Astrocyte (in vitro differentiated cells and primary cell): ENCODE results near the gene RCOR1. TPM values are rescaled to one million over a fixed set of nuclear protein-coding genes. Genes with fewer than 3 reads are reported as not detected.

Experiments
- DNase-seq: peaks from one replicate; pipeline ENCODE4 v3.0.0-alpha.2; 2010; ENCODE audit warnings: low read depth
- FAIRE-seq: peaks from 2 replicates; lab custom pipeline; 2011; peaks lifted over from hg19 to GRCh38; lab: Jason Lieb, UNC
- H2AFZ ChIP-seq: 2 replicates; pipeline ENCODE4 v1.6.0; 2012; ENCODE audit warnings: low read depth, low read length, inconsistent platforms
- H3K27ac ChIP-seq: 2 replicates; pipeline ENCODE4 v1.5.1; 2011; ENCODE audit warnings: low read depth, low read length, inconsistent platforms
- H3K27me3 ChIP-seq: 2 replicates; pipeline ENCODE4 v1.6.0; 2011; ENCODE audit warnings: low read length, inconsistent platforms; ENCODE audit not compliant: insufficient read depth
- H3K36me3 ChIP-seq: 2 replicates; pipeline ENCODE4 v1.5.1; 2011; ENCODE audit warnings: low read length, inconsistent platforms; ENCODE audit not compliant: insufficient read depth
- H3K4me1 ChIP-seq: 2 replicates; pipeline ENCODE4 v1.5.1; 2011; ENCODE audit warnings: low read length, inconsistent platforms; ENCODE audit not compliant: insufficient read depth
- H3K4me2 ChIP-seq: 2 replicates; pipeline ENCODE4 v1.6.0; 2012; ENCODE audit warnings: low read length, inconsistent platforms
- H3K4me3 ChIP-seq: 2 replicates; pipeline ENCODE4 v1.5.1; 2011; ENCODE audit warnings: low read depth, mild to moderate bottlenecking, low read length, inconsistent platforms; ENCODE audit not compliant: insufficient read depth
- H3K79me2 ChIP-seq: 2 replicates; pipeline ENCODE4 v1.6.0; 2012; ENCODE audit warnings: mild to moderate bottlenecking, low read length, inconsistent platforms; ENCODE audit not compliant: insufficient read depth
- H3K9ac ChIP-seq: 2 replicates; pipeline ENCODE4 v1.6.0; 2012; ENCODE audit warnings: mild to moderate bottlenecking, low read length, inconsistent platforms
- H3K9me3 ChIP-seq: 2 replicates; pipeline ENCODE4 v1.5.1; 2012; ENCODE audit warnings: low read depth, mild to moderate bottlenecking, low read length, inconsistent platforms; ENCODE audit not compliant: insufficient read depth
- H4K20me1 ChIP-seq: 2 replicates; pipeline ENCODE4 v1.6.0; 2012; ENCODE audit warnings: low read length, inconsistent platforms; ENCODE audit not compliant: insufficient read depth
- H3K27ac Mint-ChIP-seq: one replicate; pipeline ENCODE4 v1.8.0; 2021; ENCODE audit warnings: mild to moderate bottlenecking, mixed read lengths; ENCODE audit not compliant: unreplicated experiment
- H3K27me3 Mint-ChIP-seq: one replicate; pipeline ENCODE4 v1.8.0; 2021; ENCODE audit warnings: low read depth, mixed read lengths; ENCODE audit not compliant: unreplicated experiment
- H3K36me3 Mint-ChIP-seq: one replicate; pipeline ENCODE4 v1.8.0; 2021; ENCODE audit warnings: low read depth, mixed read lengths; ENCODE audit not compliant: unreplicated experiment
- H3K4me1 Mint-ChIP-seq: one replicate; pipeline ENCODE4 v1.8.0; 2021; ENCODE audit warnings: low read depth, mixed read lengths; ENCODE audit not compliant: unreplicated experiment
- H3K4me3 Mint-ChIP-seq: one replicate; pipeline ENCODE4 v1.8.0; 2021; ENCODE audit warnings: mild to moderate bottlenecking, moderate library complexity, mixed read lengths; ENCODE audit not compliant: unreplicated experiment
- H3K9me3 Mint-ChIP-seq: one replicate; pipeline ENCODE4 v1.8.0; 2021; ENCODE audit warnings: mild to moderate bottlenecking, mixed read lengths; ENCODE audit not compliant: unreplicated experiment
- EZH2 ChIP-seq: IDR thresholded peaks from 2 replicates; pipeline ENCODE4 v1.6.1; 2012; ENCODE audit warnings: mild to moderate bottlenecking, low read length, inconsistent platforms; ENCODE audit not compliant: insufficient read depth
- total RNA-seq: library from RNA; stranded (reverse); gene quantifications from 2 replicates; pipeline ENCODE4 v1.2.1, GENCODE V29; 2021
- TF ChIP-seq, protein P1 (sequence below): IDR thresholded peaks from 2 replicates; pipeline ENCODE4 v1.5.1; 2011; ENCODE audit warnings: low read depth, mild to moderate bottlenecking, inconsistent platforms, low read length, moderate library complexity; ENCODE audit not compliant: insufficient read depth

RCOR1 gene
- total RNA-seq, 1 donor from 2014 or later, result 31.0 TPM

DNA sequence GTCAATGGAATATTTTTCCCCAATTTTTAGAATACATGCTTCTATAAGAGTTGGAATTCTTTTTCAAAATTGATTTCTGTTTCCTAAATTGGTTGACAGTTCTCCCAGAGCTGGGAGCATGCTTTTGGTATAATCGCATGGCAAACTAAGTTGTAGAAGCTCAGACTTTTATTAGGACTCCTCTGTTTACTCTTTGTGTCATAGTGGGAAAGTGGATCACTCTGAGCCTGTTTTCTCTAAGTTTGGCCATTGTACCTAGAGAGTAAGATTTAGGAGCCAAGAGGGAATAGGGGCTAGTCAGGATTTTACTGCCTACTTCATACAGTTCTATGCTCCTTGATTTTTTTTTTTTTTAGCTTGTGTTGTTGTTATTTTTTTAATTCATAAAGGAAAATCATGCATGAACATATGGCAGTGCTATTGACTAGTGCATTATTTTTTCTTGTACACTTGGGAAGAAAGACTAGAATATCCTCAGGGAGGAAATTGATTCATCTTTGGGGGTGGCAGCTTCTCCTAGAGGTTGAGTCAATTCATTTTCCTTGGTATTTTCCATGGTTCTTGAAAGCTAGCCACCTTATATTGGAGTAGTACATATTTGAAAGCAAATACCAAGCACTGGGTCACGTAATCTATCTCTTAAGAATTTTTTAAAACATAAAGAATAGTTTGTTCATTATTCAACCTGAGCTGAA, 107.1 kb downstream of the RCOR1 start:
- Histone ChIP-seq H3K36me3 (no peaks in the 10 kb centered on the region), H3K27ac (no peak overlapping the region), H3K4me3 (no peak overlapping the region), H3K79me2 (peaks cover 58% of the 10 kb centered on the region), H3K4me1 (peaks cover 4% of the 10 kb centered on the region), H2AFZ (no peak overlapping the region), H4K20me1 (peaks cover 60% of the 10 kb centered on the region), H3K9ac (no peak overlapping the region), H3K9me3 (no peaks in the 10 kb centered on the region), H3K27me3 (no peaks in the 10 kb centered on the region), H3K4me2 (no peak overlapping the region)
- H3K36me3 Mint-ChIP-seq, result peaks cover 20% of the 10 kb centered on the region
- no peak overlapping the region for H3K27ac Mint-ChIP-seq
- H3K4me1 Mint-ChIP-seq, result peaks cover 21% of the 10 kb centered on the region
- peaks cover 10% of the 10 kb centered on the region for H3K9me3 Mint-ChIP-seq
- no peak overlapping the region for H3K4me3 Mint-ChIP-seq
- DNase-seq (no peak), FAIRE-seq (no peak)
- TF ChIP-seq EZH2, result no peak
- TF ChIP-seq, protein P1, sequence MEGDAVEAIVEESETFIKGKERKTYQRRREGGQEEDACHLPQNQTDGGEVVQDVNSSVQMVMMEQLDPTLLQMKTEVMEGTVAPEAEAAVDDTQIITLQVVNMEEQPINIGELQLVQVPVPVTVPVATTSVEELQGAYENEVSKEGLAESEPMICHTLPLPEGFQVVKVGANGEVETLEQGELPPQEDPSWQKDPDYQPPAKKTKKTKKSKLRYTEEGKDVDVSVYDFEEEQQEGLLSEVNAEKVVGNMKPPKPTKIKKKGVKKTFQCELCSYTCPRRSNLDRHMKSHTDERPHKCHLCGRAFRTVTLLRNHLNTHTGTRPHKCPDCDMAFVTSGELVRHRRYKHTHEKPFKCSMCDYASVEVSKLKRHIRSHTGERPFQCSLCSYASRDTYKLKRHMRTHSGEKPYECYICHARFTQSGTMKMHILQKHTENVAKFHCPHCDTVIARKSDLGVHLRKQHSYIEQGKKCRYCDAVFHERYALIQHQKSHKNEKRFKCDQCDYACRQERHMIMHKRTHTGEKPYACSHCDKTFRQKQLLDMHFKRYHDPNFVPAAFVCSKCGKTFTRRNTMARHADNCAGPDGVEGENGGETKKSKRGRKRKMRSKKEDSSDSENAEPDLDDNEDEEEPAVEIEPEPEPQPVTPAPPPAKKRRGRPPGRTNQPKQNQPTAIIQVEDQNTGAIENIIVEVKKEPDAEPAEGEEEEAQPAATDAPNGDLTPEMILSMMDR, result no peak
- H3K27me3 Mint-ChIP-seq, result no peaks in the 10 kb centered on the region

DNA sequence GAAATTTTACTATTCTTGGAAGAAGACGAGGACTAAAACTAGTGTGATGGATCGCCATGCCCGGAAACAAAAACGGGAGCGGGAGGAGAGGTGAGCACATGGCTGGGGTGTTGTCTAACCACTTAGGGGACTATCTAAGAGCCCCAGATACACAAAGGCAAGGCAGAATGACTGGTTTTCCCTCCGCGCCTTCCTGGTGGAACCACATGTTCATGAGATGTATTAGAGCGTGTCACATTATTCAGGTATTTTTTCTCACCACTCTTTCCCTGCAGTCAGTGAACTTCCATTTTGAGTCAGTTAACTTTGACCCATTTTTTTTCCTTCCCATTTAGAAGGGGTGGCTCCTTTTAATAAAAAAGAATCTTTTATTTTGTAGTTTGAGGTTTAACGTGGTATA, 116.0 kb downstream of the RCOR1 start:
- Mint-ChIP-seq H3K27ac (no peak overlapping the region), H3K9me3 (no peaks in the 10 kb centered on the region)
- no peak for FAIRE-seq

More for the DNA sequence above, 116.0 kb downstream of the RCOR1 start:
- Histone ChIP-seq H3K27ac (no peak overlapping the region), H2AFZ (no peak overlapping the region), H4K20me1 (no peaks in the 10 kb centered on the region), H3K4me3 (no peak overlapping the region), H3K36me3 (peaks cover 8% of the 10 kb centered on the region), H3K4me2 (no peak overlapping the region), H3K9me3 (no peaks in the 10 kb centered on the region), H3K79me2 (no peaks in the 10 kb centered on the region), H3K27me3 (no peaks in the 10 kb centered on the region), H3K9ac (no peak overlapping the region), H3K4me1 (no peaks in the 10 kb centered on the region)
- no peak for DNase-seq
- Mint-ChIP-seq H3K27me3 (no peaks in the 10 kb centered on the region), H3K4me1 (peaks cover 4% of the 10 kb centered on the region), H3K36me3 (peaks cover 16% of the 10 kb centered on the region), H3K4me3 (no peak overlapping the region)
- TF ChIP-seq, protein P1, result no peak
- no peak for TF ChIP-seq EZH2
